ENCODE results near the gene PDXK. TPM values are rescaled to one million over a fixed set of nuclear protein-coding genes. Genes with fewer than 3 reads are reported as not detected.
"Not testable (repeated sequence)": the region's sequence is repeated elsewhere in the genome, so short reads cannot be mapped to it uniquely, and the experiment has no call there.

The PDXK gene
- 88.9 and 92.4 TPM in 2 replicates for total RNA-seq

DNA sequence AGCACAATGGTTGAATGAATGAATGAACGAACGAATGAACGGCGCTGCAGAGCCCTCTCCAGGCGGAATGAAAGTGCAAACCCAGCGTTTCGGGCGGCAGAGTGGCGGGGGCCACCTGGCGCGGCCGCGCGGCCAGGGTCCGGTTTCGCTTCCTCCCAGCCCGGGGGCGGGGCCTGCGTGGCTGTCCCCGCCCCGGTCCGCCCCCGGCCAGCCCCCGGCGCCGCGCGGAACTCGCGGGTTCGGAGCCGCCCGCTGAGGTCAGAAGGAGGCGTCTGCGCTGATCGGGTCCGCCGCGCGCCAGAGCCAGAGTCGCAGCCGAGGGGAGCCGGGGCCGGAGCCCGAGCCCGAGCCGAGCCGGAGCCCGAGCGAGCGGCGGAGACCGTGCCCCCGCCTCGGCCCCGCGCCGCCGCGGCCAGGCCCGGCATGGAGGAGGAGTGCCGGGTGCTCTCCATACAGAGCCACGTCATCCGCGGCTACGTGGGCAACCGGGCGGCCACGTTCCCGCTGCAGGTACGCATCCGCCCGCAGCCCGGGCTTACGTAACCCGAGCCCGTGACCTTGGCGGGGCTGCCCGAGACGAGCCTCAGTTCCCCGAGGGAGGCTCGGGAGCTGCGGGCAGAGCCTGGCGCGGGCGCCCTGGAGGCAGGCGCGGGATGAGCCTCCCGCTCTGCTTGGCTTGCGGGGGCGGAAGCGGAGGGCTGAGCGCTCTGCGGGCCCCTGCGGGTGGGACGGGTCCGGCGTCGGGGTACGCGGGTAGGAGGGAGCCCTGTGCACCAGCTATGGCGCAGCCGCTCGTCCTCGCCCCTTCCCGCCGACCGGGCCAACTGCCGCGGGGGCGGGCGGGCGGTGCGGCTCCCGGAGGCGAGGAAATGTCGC lies at the start of gene PDXK:
PDXK (plus strand) TSS at position 258 of the 876 bp plus-strand sequence; CDS start at position 424, 166 bp downstream.
- intact Hi-C loops (cut with micrococcal nuclease), result no loop called here

GRCh38 chr21:43669828-43670605 lies 48.9 kb upstream of the PDXK start:
- intact Hi-C loops (cut with micrococcal nuclease), result no loop called here

GRCh38 chr21:43675871-43676270 lies 43.1 kb upstream of the PDXK start:
- intact Hi-C loops (cut with micrococcal nuclease), result no loop called here

DNA sequence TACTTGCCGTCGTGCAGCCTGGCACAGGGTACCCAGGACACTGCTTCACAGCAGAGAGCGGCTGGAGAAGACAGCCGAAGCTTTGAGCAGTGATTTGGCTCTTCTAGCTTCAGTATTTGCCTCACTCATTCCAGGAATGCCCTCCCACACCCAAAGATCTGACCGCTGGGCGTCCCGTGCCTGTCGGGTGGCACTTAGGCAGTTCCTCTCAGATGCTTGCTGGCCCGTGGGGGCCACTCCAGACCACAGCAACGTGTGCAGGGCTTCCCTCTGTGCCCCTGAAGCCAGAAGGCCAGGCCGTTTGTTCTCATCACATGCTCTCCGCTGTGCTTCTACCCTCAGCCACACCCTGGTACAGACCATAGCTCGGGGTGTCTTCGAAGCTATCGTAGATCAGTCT lies 42.5 kb upstream of the PDXK start:
- intact Hi-C loops (cut with micrococcal nuclease), result no loop called here

DNA sequence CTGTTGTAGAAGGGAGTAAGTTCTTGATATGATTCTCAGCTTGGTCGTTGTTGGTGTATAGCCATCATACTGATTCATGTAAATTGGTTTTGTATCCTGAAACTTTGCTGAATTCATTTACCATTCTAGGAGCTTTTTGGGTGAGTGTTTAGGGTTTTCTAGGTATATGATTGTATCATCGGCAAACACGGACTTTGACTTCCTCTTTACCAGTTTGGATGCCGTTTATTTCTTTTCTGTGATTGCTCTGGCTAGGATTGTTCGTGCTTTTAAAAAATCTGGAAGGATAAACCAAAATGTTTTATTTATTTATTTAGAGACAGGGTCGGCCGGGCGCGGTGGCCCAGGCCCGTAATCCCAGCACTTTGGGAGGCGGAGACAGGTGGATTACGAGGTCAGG lies 39.0 kb upstream of the PDXK start:
- intact Hi-C loops (cut with micrococcal nuclease), result no loop called here

- intact Hi-C loops (cut with micrococcal nuclease), result not testable (repeated sequence)
Observed at GRCh38 chr21:43680421-43680820, 38.5 kb upstream of the PDXK start.

- intact Hi-C loops (cut with micrococcal nuclease), result no loop called here
Observed at GRCh38 chr21:43681650-43682049, 37.3 kb upstream of the PDXK start.

DNA sequence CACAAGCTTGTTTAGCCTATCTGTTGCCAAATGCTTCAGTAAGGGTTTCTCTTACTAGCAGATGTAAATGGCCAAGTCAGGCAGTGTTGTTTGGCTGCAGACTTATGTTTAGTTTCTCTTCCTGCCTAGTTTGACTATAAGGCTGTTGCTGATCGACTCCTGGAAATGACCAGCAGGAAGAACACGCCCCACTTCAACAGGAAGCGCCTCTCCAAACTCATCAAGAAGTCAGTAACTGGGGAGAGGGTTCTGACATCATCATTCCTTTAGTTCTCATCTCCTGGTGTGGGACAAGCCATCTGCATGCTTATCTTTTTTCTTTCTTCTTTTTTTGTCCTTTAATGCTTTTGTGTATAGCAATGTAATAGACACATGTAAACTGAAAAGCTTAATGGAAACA lies 34.5 kb upstream of the PDXK start:
- intact Hi-C loops (cut with micrococcal nuclease), result no loop called here

DNA sequence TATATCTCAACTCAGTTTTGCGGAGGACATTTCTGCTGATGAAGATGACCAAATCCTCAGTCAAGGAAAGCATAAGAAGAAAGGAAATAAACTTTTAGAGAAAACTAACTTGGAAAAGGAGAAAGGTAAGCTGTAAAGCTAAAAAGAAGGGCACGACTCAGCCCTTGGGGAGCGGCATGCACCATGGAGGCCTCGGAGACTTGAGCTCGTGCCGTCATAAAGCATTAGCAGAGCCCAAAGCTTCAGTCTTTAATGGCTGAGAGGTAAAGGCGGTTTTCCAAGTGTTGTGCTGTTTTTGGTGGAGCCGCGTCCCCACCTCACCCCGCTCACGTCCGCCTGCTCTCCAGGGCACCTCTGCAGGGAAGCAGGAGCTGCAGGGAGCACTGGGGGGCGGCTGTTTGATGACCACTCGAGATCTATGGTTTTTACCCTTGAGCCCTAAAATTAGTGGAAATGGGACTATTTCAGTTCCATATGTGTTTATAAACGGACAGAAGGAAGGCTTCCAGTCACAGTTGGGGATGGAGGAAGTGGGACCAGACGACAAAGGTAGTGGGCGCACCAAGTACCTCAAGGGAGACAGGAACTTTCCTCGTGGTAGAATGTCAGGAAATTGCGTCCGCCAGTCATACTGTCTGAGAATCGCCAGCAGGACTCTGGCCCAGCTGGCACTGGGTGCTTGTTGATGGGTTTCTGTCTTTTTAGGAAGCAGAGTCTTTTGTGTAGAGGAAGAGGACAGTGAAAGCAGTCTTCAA lies 31.9 kb upstream of the PDXK start:
- intact Hi-C loops (cut with micrococcal nuclease), result no loop called here

DNA sequence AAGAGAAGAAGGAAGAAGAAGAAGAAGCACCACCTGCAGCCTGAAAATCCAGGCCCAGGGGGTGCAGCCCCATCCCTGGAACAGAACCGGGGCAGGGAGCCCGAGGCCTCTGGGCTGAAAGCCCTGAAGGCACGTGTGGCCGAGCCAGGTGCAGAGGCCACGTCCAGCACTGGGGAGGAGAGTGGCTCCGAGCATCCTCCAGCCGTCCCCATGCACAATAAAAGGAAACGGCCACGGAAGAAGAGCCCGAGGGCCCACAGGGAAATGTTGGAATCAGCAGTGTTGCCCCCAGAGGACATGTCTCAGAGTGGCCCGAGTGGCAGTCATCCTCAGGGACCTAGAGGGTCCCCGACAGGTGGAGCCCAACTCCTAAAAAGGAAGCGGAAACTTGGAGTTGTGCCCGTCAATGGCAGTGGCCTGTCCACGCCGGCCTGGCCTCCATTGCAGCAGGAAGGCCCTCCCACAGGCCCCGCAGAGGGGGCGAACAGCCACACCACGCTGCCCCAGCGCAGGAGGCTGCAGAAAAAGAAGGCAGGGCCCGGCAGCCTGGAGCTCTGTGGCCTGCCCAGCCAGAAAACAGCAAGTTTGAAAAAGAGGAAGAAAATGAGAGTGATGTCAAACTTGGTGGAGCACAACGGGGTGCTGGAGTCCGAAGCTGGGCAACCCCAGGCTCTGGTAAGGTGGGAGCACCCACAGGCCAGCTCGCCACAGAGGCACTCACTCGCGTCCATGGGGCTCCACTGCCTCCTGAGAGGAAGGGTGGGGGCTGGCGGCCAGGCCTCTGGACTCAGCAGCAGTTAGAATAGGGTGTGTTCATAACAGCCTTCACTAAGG lies 31.1 kb upstream of the PDXK start:
- intact Hi-C loops (cut with micrococcal nuclease), result no loop called here

DNA sequence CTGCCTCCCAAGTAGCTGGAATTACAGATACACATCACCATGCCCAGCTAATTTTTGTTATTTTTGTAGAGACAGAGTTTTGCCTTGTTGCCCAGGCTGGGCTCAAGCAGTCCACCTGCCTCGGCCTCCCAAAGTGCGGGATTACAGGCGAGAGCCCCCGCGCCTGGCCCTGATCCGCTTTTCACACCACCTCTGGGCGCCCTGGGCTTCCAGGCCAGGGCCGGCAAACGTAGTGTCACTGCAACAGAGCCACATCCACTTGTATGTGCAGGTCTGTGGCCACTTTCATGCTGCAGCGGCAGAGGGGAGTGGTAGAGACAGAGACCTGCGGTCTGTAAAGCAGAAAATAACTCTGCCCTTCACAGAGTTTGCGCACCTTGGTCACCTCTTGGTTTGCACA lies 30.0 kb upstream of the PDXK start:
- intact Hi-C loops (cut with micrococcal nuclease), result no loop called here

- intact Hi-C loops (cut with micrococcal nuclease), result no loop called here
Observed at GRCh38 chr21:43689556-43690337, 29.2 kb upstream of the PDXK start.

- intact Hi-C loops (cut with micrococcal nuclease), result no loop called here
Observed at GRCh38 chr21:43690346-43690745, 28.6 kb upstream of the PDXK start.

DNA sequence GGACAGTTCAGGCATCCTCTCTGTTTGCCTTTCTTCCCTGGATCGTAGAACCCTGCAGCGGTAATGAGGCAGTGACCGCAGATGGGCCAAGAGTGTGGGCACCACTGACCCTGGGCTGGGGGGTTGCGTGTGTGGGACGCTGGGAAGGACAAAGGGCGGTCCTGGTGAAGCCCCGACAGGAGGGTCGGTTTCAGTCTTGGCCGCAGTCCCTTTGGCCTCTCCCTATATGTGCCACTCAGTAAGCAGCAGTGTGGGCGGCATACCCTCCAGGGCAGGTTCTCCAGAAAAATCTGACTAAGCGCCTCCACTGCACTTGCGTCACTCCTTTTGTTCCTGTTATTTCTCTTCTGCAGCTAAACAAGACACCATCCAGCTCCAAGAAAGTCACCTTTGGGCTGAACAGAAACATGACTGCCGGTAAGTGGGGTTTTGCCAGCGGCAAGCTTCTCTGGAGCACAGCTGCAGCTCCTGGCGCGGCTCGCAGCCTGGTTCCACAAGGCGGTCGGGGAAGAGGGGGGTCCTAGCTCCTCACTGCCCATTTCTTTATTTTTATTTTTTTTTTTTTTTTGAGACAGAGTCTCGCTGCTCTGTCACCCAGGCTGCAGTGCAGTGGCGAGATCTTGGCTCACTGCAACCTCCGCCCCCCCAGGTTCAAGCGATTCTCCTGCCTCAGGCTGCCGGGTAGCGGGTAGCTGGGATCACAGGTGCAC lies 27.7 kb upstream of the PDXK start:
- intact Hi-C loops (cut with micrococcal nuclease), result no loop called here

GRCh38 chr21:43691801-43692200 lies 27.1 kb upstream of the PDXK start:
- intact Hi-C loops (cut with micrococcal nuclease), result no loop called here

- intact Hi-C loops (cut with micrococcal nuclease), result no loop called here
Observed at GRCh38 chr21:43692949-43693348, 26.0 kb upstream of the PDXK start.

DNA sequence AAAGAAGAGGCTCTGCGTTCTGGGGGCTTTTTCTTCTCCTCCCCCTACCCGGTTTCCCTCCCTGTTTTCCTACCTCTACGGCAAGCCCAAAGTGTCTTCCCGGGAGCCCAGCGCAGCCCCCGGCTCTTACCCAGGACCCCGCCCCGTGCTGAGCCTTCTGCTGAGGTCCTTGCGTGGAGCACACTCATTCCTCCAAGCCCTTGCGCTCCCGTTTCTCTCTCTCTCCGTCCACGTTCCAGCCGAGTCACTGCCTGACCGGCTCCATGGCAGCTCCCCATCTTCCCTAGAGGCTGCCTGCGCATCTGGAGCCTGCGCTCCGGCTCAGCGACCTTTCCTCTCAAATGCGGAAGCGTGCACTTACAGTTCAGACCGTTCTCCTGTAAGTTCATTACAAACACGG lies 24.9 kb upstream of the PDXK start:
- intact Hi-C loops (cut with micrococcal nuclease), result no loop called here

DNA sequence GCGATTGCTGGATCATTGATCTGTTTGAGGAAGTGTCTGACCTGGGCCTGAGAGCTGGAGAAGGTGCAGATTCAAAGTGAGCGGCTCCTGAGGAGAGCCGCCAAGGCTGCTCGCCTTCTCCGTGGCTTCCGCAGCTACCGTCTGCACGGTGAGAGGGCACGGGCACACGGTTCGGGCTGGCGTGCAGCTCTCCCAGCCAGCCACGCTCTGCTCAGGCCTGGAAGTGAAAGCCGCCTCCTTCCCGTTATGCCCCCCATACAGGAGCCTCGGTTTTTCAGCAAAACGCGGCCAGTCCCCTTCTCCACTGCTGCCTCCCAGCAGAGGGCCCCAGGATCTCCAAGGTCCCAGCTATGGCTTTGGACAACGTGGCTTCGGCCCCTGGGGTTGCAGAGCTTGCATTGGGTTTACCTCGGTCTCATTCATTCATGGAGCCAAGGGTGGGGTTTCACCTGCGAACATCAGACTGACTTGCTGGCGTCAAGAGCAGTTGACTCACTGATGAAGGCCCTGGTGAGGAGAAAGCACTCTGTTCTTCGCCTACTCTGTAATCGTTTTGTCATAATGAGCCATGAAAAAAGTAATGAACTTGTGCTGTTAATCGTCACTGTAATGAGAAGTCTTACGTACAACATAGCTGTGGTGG lies 24.4 kb upstream of the PDXK start:
- intact Hi-C loops (cut with micrococcal nuclease), result no loop called here

DNA sequence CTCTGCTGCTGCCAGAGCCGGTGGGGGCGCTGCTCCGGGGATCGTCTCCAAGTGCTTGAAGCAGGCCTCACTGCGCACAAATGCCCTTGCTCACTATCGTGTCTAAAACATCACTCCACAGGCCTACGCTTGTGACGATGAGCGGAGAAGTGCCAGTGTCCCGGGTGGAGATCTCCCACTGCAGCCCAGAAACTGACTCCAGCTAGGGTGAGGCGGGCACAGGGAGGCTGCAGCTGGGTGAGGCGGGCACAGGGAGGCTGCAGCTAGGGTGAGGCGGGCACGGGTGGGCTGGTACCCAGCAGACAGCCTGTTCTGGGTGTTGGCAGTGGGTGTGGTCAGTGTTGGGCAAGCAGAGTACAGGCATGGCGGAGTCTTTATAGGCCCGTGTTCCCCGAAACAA lies 22.7 kb upstream of the PDXK start:
- intact Hi-C loops (cut with micrococcal nuclease), result no loop called here
